HG03432 (cell line): Measurements from ENCODE around the gene C16orf74.

Experiments used
- ATAC-seq: cut with Tn5 transposase; IDR thresholded peaks from one replicate; pipeline ENCODE4 v1.9.1; 2021; ENCODE audit warnings: mild to moderate bottlenecking, moderate library complexity; ENCODE audit not compliant: unreplicated experiment

The C16orf74 gene

DNA sequence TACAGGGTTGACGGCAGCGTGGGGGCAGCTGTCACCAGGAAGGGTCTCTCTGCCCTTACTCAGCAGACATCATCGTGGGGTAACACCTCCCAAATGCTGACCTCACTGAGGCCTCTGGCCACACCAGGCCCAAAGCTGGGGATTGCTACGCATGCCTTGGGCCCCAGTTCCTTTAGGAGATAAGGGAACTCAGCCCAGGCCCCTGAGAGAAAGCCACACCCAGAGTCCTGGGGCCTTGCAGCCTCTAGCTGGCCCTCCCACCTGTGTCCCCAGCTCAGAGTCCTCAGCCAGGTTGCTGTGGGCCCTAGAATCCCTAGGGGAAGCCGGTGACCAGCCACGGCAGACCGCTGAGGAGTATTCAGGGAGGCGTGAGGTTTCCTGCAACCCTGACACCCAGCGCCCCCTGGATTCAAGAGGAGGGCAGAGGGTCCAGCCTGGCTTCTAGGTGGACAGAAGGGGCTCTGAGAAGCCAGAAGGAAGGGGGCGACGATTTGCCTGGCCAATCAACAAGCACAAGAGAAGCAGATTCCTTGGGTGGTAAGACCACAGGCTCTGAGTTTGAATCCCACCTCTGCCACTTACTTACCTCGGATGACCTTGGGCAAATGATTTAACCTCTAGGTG lies 51.8 kb downstream of the C16orf74 start:
- no peak for ATAC-seq

DNA sequence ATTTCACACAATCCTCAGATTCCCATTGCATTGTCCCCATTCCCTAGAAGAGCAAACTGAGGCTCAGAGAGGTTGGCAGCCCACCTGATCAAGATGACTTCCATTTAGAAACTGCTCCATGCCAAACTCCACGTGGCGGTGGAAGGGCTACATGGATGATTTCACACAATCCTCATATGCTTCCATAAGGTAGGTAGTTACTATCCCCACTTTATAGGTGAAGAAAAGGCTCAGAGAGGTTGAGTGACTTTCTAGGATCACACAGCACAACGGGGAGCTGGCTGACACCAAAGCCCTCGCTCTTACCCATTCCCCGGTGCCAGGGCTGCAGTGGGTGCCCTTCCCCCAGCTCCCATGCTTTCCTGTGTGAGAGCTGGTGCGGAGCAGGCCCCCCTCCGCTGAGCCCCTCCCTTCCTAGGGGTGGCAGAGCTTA lies 52.4 kb downstream of the C16orf74 start:
- ATAC-seq = no peak

- no peak for ATAC-seq
Measured at GRCh38 chr16:85697431-85697830, 53.5 kb downstream of the C16orf74 start.

DNA sequence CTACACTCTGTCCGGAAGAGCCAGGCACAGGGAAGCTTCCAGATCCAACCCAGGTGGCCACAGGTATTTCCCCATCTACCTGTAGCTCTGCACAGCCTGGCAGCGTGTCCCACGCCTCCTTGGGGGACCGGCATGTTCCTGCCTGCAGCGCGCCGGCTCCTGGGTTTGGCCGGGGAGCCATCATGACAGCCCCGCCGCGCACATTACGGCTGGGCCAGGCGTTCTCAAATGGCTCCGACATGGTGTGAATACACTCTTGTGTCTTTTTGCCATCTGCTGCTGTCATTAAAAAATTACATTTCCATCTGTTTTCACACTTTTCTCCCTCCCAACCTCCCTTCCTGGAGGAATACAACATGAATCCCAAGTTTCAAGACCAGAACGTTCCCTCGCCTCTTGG lies 54.1 kb downstream of the C16orf74 start:
- ATAC-seq = no peak

GRCh38 chr16:85695196-85696128 lies 55.4 kb downstream of the C16orf74 start:
- no peak for ATAC-seq

DNA sequence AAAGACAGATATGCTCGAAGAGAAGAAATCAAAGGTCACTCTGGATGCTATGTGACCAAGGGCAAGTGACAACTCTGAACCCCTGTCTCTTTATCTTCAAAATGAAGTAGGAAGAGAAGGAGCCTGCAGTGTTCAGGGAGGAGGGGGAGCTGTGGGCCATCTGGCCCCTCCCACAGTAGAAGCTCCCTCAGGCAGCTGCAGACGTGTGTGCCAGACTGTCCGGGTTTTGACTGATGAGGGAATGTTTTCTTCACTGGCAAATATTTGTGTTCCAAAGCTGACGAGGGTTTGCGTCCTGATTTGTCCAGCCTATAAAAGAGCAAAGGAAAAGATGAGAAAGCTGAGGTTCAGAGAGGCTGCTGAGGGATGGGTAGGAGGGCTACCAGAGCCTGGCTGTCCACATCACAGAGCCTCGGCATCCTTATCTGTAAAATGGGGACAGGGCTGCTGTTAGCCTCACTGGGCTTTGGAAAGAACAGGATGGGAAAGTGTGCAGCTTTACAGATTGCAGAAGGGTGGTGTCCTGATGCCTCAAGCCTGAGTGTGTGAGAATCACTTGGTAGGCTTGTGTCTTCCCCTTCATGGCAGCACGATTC lies 60.3 kb downstream of the C16orf74 start:
- no peak for ATAC-seq

- ATAC-seq = no peak
Measured at GRCh38 chr16:85689950-85690320, 61.0 kb downstream of the C16orf74 start.

DNA sequence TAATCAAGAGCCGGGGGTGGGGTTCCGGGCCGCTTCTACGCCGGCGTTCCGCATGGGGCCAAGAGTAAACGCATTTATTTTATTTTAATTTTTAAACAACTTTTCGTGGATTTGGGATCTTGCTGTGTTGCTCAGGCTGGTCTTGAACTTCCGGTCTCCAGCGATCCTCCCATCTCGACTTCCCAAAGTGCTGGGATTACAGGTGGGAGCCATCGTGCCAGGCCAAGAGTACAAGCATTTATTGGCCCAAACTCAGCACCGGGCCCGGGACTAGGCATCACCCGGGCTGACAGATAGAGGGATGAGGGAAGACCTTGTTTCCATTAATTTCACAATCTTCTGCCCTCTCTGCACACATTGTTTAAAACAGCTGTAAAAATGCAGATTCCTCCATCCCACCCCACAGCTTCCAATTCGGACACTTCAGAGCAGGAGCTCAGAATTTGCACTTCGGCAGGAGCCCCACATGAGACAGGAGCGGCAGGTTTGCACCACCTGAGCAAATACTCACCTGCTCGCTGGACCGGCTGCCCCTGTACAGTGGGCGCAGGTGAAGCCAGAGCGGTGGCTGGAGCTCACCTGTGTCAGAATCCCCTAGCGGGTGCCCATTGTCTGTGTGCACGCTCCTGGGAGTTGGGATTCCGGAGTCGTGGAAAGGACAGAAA lies 61.5 kb downstream of the C16orf74 start:
- no peak for ATAC-seq

- ATAC-seq = peak; percentile 94
Measured at GRCh38 chr16:85688586-85689284, 62.2 kb downstream of the C16orf74 start, which contains the start of gene GINS2. Gene GINS2 (minus strand): TSS chr16:85688954. CDS start chr16:85688898, 56 bp downstream.

DNA sequence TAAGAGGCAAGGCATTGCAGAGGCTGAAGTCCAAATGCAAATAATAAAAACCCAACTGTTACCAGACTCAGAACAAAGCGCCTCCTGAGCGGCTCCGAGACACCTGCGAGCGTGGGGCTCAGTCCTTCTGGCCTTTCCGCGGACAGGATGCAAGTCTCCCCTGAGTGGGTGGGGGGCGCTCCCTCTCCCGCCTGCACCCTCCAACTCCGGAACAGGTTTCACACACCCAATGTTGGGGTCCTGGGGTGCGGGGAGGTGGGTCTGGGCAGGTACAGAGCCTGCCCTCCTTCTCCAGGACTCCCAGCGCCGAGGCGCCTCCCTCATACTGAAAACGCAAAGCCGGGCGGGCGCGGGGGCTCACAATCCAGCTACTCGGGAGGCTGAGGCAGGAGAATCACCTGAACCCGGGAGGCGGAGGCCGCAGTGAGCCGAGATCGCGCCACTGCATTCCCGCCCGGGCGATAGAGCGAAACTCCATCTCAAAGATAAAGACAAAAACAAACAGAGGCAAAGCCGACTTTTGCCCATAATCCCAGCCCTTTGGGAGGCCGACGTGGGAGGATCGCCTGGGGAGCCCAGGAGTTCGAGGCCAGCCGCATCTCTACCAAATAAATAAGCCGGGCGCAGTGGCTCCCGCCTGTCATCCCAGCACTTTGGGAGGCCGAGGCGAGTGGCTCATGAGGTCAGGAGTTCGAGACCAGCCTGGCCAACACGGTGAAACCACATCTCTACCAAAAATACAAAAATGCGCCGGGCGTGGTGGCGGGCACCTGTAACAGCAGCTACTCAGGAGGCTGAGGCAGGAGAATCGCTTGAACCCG lies 63.0 kb downstream of the C16orf74 start:
- ATAC-seq = no peak

DNA sequence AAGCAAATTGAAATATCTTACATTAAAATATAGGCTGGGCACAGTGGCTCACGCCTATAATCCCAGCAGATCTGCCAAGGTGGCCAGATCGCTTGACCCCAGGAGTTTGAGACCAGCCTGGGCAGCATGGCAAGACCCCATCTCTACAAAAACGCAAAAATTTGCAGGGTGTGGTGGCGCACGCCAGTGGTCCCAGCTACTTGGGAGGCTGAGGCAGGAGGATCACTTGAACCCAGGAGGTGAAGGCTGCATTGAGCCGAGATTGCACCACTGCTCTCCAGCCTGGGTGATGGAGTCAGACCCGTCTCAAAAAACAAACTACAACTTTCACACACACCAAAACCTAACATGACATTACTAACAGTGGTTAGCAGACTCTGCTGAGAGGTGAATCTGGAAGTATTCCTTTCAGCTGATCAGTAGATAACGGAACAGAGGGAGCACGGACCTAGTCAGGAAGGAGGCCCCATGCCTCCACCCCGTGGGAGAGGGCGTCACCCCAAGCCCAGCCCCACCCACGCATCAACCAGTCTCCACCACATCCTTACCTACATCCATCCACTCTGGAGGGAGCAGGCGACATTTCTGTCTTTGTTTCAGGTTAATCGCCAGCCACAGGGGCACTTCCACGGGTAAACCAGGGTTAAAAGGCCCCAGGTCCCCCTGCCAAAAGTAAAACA lies 63.8 kb downstream of the C16orf74 start:
- no peak for ATAC-seq

DNA sequence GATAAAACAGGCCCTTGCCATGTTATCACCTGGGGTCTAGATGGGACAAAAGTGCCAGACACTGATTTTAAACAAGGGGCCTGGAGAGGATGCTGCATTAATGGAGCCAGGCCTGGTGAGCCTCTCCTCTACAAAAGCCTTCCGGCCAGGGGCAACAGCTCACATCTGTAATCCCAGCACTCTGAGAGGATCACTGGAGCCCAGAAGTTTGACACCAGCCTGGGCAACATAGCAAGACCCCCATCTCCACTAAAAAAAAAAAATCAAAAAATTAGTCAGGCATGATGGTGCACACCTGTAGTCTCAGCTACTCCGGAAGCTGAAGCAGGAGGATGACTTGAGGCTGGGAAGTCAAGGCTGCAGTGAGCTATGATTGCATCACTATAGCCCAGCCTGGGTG lies 65.6 kb downstream of the C16orf74 start:
- ATAC-seq = no peak

DNA sequence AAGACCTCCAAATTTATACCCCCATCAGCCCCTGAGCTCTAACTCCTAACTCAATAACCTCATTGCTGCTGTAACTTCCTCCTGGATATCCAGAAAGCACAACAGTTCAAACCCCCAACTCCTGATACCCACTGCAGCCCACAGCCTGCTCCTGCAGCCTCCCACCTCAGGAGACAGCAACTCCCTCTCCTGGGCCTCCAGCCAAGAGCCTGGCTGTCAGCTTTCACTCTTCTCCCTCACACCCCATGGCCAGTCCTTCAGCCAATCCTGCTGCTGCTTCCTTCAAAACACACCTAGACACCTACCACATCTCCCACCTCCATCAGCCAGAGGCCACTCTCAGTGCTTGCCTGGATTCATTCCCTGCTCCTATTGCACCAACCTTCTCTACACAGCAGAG lies 67.5 kb downstream of the C16orf74 start:
- ATAC-seq = no peak

GRCh38 chr16:85682516-85682915 lies 68.4 kb downstream of the C16orf74 start:
- ATAC-seq = no peak

DNA sequence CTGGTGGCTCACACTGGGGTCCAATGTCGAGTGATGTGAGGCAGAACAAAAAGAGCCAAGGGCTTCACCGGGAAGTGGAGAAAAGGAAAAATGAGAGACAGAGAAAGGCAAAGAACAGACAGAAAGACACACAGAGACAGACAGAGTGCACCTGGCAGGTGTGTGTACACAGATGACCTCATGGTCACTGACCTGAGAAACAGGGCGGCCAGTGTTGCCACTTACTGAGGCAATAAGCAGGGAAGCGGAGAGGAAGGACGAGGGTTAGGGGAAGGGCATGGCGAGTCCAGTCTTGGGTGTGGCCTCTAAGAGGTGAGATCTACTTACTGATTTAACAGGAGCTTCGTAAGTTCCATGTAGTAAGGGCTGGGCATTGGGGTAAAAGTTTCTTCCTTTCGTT lies 69.6 kb downstream of the C16orf74 start:
- ATAC-seq = no peak

DNA sequence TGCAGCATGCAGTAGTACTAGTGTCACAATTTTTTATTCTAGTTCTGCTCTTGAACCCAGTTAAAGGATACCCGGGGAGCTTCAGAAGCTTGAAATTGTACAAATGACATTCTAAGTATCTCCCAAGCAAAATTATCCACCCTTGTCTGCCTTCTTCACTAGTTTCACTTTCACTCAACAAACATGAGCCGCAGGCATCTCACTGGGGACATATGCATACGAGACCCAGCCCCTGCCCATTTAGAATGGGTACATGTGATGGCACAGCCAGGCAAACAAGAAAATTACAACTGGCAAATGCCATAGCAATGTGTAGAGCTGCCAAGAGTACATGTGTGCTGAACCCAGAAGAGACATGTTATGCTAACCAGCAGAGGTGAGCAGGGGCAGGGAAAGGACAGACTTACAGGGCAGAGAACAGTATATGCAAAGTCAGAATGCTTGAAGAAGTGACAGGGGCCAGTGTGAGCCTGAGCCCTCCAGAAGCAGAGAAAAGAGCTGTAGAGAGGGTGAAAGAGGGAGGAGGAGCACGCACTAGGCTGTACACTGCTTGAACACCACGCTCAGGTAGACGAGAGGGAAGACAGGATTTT lies 70.4 kb downstream of the C16orf74 start:
- ATAC-seq = no peak

- ATAC-seq = no peak
Measured at GRCh38 chr16:85679870-85680269, 71.0 kb downstream of the C16orf74 start.

GRCh38 chr16:85678821-85679220 lies 72.1 kb downstream of the C16orf74 start:
- no peak for ATAC-seq

DNA sequence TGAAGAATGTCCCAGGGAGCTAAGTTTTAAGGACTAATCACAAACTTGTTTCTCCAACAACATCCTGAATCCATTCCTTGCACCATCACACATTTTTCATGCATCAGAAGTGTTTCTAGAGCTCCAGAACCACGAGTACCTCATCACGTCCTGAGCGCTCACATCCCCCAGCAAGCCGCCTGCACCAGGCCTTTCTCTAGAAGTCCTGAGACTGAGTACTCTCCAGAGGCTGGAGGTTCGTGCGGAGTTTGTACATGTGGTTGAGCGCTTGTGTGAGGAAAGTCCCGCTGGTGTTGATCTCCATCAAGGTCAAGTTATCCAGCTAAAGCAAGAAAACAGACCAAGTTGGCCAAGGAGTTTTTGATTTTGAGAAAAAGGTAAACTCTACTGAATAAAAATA lies 72.9 kb downstream of the C16orf74 start:
- ATAC-seq = no peak
